ENCODE results near the gene RAB11FIP4. TPM values are rescaled to one million over a fixed set of nuclear protein-coding genes. Genes with fewer than 3 reads are reported as not detected.

RAB11FIP4 gene
- total RNA-seq, 1 experiment from 2014 or later: under 0.01 TPM

Other genes with a start within 250 kb of the RAB11FIP4 start
- 0.23 and 0.45 TPM in 2 replicates for gene OMG, start 94.4 kb upstream of the RAB11FIP4 start, total RNA-seq (2014; rRNA removed)
- 6.3 and 10.6 TPM in 2 replicates for gene EVI2B, start 77.6 kb upstream of the RAB11FIP4 start, total RNA-seq (2014; rRNA removed)
- 38.0 and 53.9 TPM in 2 replicates for gene EVI2A, start 70.1 kb upstream of the RAB11FIP4 start, total RNA-seq (2014; rRNA removed)